Smooth muscle cell (in vitro differentiated cells): ENCODE results near the gene USP10. TPM values are rescaled to one million over a fixed set of nuclear protein-coding genes. Genes with fewer than 3 reads are reported as not detected.

ENCODE experiments used
- DNase-seq: peaks from one replicate; lab custom pipeline; 2025; ENCODE audit not compliant: unreplicated experiment; lab: John Stamatoyannopoulos, UW
- H2AFZ ChIP-seq: fragments of 200-600 bp; sonication (generic); 2 replicates; pipeline ENCODE4 v1.6.0; 2016; ENCODE audit warnings: antibody characterized with exemption, low read depth, mild to moderate bottlenecking
- H3F3A ChIP-seq: fragments of 200-600 bp; sonication (generic); 2 replicates; pipeline ENCODE4 v1.6.0; 2017; ENCODE audit warnings: antibody characterized with exemption, low read depth
- H3K27ac ChIP-seq: fragments of 200-600 bp; sonication (generic); 2 replicates; pipeline ENCODE4 v1.5.1; 2016; ENCODE audit warnings: low read depth, mild to moderate bottlenecking
- H3K27me3 ChIP-seq: fragments of 200-600 bp; sonication (generic); 2 replicates; pipeline ENCODE4 v1.6.1; 2016; ENCODE audit warnings: low read depth, mild to moderate bottlenecking
- H3K36me3 ChIP-seq: fragments of 200-600 bp; sonication (generic); 2 replicates; pipeline ENCODE4 v1.5.1; 2016; ENCODE audit warnings: low read depth
- H3K4me1 ChIP-seq: fragments of 200-600 bp; sonication (generic); 2 replicates; pipeline ENCODE4 v1.5.1; 2016; ENCODE audit warnings: low read depth
- H3K4me2 ChIP-seq: fragments of 200-600 bp; sonication (generic); 2 replicates; pipeline ENCODE4 v1.6.0; 2016; ENCODE audit warnings: mild to moderate bottlenecking
- H3K4me3 ChIP-seq: fragments of 200-600 bp; sonication (generic); 2 replicates; pipeline ENCODE4 v1.5.1; 2016; ENCODE audit warnings: mild to moderate bottlenecking
- H3K79me2 ChIP-seq: fragments of 200-600 bp; sonication (generic); 2 replicates; pipeline ENCODE4 v1.6.0; 2016; ENCODE audit warnings: low read depth, mild to moderate bottlenecking
- H3K9ac ChIP-seq: fragments of 200-600 bp; sonication (generic); 2 replicates; pipeline ENCODE4 v1.6.0; 2016; ENCODE audit warnings: low read depth
- H3K9me3 ChIP-seq: fragments of 200-600 bp; sonication (generic); replicated peaks from 2 replicates; pipeline ENCODE4 v1.5.1; 2016; ENCODE audit warnings: low read depth
- H4K20me1 ChIP-seq: fragments of 200-600 bp; sonication (generic); 2 replicates; pipeline ENCODE4 v1.6.0; 2016; ENCODE audit warnings: low read depth
- CTCF ChIP-seq: fragments of 200-600 bp; sonication (generic); IDR thresholded peaks from 2 replicates; pipeline ENCODE4 v1.5.1; 2017; ENCODE audit warnings: borderline replicate concordance, mild to moderate bottlenecking, antibody characterized with exemption; ENCODE audit not compliant: insufficient read depth, poor library complexity, severe bottlenecking
- WGBS: methylation state at CpG from one replicate; pipeline ENCODE4 v1.1.7; 2016; ENCODE audit warnings: low lambda C conversion rate; 5-methylcytosine and 5-hydroxymethylcytosine counted together
- polyA plus RNA-seq: library from polyadenylated mRNA; unstranded; fragments of >200 nt; fragmentation: Nextera tagmentation; extraction: Ambion mirVana; gene quantifications from 2 replicates; pipeline ENCODE4 v1.2.1, GENCODE V29; 2016
- total RNA-seq: library from RNA; depleted of rRNA; stranded (reverse); fragments of >200 nt; gene quantifications from 2 replicates; pipeline ENCODE4 v1.2.3, GENCODE V29; 2014

The USP10 gene
- total and polyA plus RNA-seq, 2 experiments from 2014 or later: 52.5 to 56.1 TPM

- H3K79me2 ChIP-seq: no peaks in the 10 kb centered on the region
- H4K20me1 ChIP-seq: no peaks in the 10 kb centered on the region
- no peak for DNase-seq
- H3K9me3 ChIP-seq: no peaks in the 10 kb centered on the region
- WGBS: 82% methylated on average over 15 of the region's 15 CpGs
- H3K9ac ChIP-seq: no peak overlapping the region
- H3K36me3 ChIP-seq: no peaks in the 10 kb centered on the region
- no peaks in the 10 kb centered on the region for H3F3A ChIP-seq
- no peak overlapping the region for H3K27ac ChIP-seq
- no peaks in the 10 kb centered on the region for H3K4me1 ChIP-seq
- no peak overlapping the region for H3K4me2 ChIP-seq
- TF ChIP-seq CTCF: no peak
- no peak overlapping the region for H2AFZ ChIP-seq
- no peak overlapping the region for H3K4me3 ChIP-seq
- no peaks in the 10 kb centered on the region for H3K27me3 ChIP-seq
Measured at GRCh38 chr16:84813141-84813934, 113.5 kb downstream of the USP10 start.

GRCh38 chr16:84815462-84815861 is 115.7 kb downstream of the USP10 start:
- Histone ChIP-seq H3K4me2 (no peak overlapping the region), H3K27me3 (no peaks in the 10 kb centered on the region), H3K9me3 (no peaks in the 10 kb centered on the region), H3K27ac (no peak overlapping the region), H3F3A (peaks cover 2% of the 10 kb centered on the region), H3K9ac (no peak overlapping the region), H2AFZ (no peak overlapping the region), H3K4me1 (no peaks in the 10 kb centered on the region), H4K20me1 (peaks cover 5% of the 10 kb centered on the region), H3K36me3 (no peaks in the 10 kb centered on the region), H3K79me2 (peaks cover 6% of the 10 kb centered on the region), H3K4me3 (no peak overlapping the region)
- no peak for TF ChIP-seq CTCF
- 95% methylated on average over 7 of the region's 7 CpGs for WGBS
- no peak for DNase-seq

- Histone ChIP-seq H3K27me3 (no peaks in the 10 kb centered on the region), H2AFZ (no peak overlapping the region), H3K4me3 (no peak overlapping the region), H3K4me1 (no peaks in the 10 kb centered on the region), H3K27ac (no peak overlapping the region), H3K36me3 (no peaks in the 10 kb centered on the region), H3K4me2 (no peak overlapping the region), H3F3A (peaks cover 4% of the 10 kb centered on the region), H3K9ac (no peak overlapping the region), H4K20me1 (peaks cover 11% of the 10 kb centered on the region), H3K9me3 (no peaks in the 10 kb centered on the region), H3K79me2 (peaks cover 12% of the 10 kb centered on the region)
- TF ChIP-seq CTCF: no peak
- 83% methylated on average over 7 of the region's 7 CpGs for WGBS
- DNase-seq: no peak
Measured at GRCh38 chr16:84816023-84816422, 116.2 kb downstream of the USP10 start.

- no peak for DNase-seq
- no peak overlapping the region for H3K27ac ChIP-seq
- H3K4me2 ChIP-seq: no peak overlapping the region
- 91% methylated on average over 10 of the region's 10 CpGs for WGBS
- H4K20me1 ChIP-seq: peaks cover 16% of the 10 kb centered on the region
- H3K79me2 ChIP-seq: peaks cover 17% of the 10 kb centered on the region
- H3K9me3 ChIP-seq: no peaks in the 10 kb centered on the region
- no peak overlapping the region for H2AFZ ChIP-seq
- TF ChIP-seq CTCF: no peak
- no peaks in the 10 kb centered on the region for H3K27me3 ChIP-seq
- H3F3A ChIP-seq: peaks cover 4% of the 10 kb centered on the region
- H3K4me1 ChIP-seq: no peaks in the 10 kb centered on the region
- no peak overlapping the region for H3K9ac ChIP-seq
- no peak overlapping the region for H3K4me3 ChIP-seq
- H3K36me3 ChIP-seq: no peaks in the 10 kb centered on the region
Measured at GRCh38 chr16:84816485-84816884, 116.7 kb downstream of the USP10 start.
